HEK293 (cell line): Measurements from ENCODE around the gene ARMC3.

Experiments
- CTCF ChIP-seq: fragments of 450-650 bp; formaldehyde crosslinking; IDR thresholded peaks from 2 replicates; pipeline ENCODE4 v1.5.1; 2016; ENCODE audit warnings: missing biosample characterization, missing genetic modification characterization
- REST ChIP-seq: fragments of 450-650 bp; formaldehyde crosslinking; IDR thresholded peaks from 2 replicates; pipeline ENCODE4 v1.5.1; 2016; ENCODE audit warnings: missing biosample characterization, missing genetic modification characterization
- ZXDB ChIP-seq: fragments of 450-650 bp; formaldehyde crosslinking; IDR thresholded peaks from 2 replicates; pipeline ENCODE4 v1.5.1; 2016; ENCODE audit warnings: missing biosample characterization, missing genetic modification characterization

- TF ChIP-seq CTCF (tag by site-specific recombination) = no peak
- no peak for TF ChIP-seq REST (tag by site-specific recombination)
- no peak for TF ChIP-seq ZXDB
These were observed 137.5 kb downstream of the ARMC3 start for GRCh38 chr10:23065181-23065948.
